HG02870 (cell line): ENCODE results near the gene PTPN3.
"Not testable (repeated sequence)": the region's sequence is repeated elsewhere in the genome, so short reads cannot be mapped to it uniquely, and the experiment has no call there.

Source experiments
- ATAC-seq: cut with Tn5 transposase; IDR thresholded peaks from one replicate; pipeline ENCODE4 v1.9.1; 2021; ENCODE audit warnings: mild to moderate bottlenecking, moderate library complexity; ENCODE audit not compliant: unreplicated experiment

Gene PTPN3

DNA sequence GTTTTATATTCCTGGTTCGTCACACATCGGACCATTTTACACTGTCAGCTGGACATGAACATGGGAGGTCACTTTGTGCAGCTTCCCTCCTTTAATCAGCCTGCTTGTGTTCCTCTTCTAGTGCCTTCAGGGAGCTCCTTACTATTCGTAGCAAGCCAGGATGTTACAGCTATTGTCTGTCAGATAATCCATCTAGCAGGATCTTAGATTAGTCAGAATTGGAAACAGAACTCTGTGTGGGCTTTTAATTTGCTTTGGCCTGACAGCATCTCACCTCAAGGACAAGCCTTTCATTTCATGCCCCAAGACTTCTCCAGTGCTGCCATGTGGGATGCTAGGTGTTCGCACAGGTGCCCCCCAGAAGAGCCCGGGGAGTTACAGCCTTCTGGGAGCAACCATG, 147.1 kb downstream of the PTPN3 start:
- no peak for ATAC-seq

DNA sequence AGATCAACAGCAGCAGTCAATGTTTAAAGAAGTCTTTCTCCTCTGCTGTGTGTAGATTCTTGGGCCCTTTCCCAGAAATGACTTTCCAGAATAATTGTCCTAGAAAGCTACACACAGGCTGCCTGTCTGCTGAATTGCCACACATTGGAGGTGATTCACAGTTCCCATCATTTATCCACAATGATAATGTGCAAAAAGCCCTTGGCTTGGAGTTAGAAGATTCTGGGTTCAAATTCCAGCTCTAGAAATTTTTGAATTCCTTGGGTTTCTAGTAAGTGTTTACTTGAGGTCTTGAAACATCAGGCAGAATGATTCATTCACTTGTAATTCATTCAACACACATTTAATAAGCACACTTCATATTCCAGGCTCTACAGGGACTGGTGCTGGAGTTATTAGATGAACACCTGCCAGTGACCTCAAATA, 148.7 kb downstream of the PTPN3 start:
- no peak for ATAC-seq

DNA sequence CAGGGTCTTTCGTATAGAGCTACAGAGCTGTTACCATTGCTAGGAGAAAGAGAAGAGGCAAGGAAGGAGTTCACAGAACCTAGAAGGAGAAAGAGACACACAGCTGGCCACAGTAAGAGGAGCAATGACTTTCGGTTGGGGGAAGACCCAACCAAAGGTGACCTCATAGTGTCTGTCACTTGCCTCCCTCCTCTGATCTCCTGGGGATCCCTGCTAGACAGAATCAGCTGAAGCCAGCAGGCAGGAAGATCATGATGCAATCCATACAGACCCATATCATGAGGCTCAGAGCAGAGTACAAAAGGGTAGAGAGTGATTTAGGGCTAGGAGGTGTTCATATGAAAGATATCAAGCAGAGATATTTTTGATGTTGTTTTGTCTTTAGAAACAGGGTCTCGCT, 151.2 kb downstream of the PTPN3 start:
- no peak for ATAC-seq

DNA sequence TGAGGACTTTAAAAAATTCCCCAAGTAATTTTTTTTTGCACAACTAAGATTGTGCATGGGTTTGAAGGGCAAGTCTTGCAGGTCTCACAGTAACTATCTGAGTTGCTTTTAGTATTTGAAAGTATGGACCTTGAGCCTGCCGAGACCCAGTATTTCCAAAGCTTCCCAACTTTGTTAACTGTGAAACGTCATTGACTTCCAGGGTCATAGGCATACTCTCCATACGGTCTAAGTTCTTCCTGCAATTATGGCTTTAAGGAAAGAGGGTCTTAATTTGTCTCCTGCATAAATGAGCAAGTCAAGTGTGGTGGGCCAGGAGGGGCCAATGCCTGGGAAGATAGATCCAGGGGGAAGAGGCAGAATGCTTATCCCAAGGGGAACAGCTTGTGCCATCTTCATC, 153.2 kb downstream of the PTPN3 start:
- no peak for ATAC-seq

DNA sequence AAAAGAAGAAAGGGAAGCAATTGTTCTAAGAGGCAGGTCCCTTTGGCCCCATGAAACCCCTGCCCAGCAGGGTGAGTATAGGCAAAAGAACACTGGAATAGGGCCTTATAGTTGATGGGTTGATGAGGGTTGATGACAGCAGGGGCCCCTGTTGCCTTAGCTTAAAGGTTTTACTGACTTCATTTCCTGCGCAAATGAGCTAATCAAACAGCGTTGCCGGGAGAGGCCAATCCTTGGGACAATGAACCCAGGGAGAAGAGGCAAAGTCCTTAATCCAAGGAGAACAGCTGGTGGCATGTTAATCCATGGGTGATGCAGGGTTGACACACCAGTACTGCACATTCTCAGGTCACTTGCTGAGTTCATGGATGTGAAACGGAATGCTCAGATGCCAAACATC, 155.2 kb downstream of the PTPN3 start:
- no peak for ATAC-seq

DNA sequence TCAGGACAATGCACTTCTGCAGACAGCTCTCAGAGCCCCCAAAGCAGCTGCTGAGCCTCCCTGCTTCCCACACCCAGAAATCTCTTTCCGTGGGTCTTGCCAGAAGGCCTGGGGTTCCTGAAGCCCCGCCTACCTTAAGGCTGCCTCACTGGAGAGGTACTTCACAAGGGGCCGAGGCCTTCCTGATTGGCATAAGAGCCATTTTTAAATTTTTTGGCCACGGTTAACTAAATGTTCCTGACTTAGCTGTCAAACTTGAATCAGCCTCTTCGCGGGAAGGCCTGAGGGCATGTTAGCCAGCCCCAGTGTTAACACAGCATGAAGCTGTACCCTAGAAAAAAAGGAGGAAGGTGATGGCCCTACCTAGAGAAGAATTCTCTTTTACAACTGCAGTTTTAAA, 156.5 kb downstream of the PTPN3 start:
- no peak for ATAC-seq

DNA sequence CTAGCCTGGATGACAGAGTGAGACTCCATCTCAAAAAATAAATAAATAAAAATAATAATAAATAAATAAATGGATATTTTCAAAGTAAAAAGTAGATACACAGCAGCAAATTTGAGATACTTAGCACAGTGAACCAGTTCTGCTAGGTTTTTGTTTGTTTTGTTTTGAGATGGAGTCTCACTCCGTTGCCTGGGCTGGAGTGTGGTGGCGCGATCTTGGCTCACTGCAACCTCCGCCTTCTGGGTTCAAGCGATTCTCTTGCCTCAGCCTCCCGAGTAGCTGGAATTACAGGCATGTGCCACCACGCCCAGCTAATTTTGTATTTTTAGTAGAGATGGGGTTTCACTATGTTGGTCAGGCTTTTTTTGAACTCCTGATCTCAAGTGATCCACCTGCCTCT, 157.1 kb downstream of the PTPN3 start:
- ATAC-seq: not testable (repeated sequence)

DNA sequence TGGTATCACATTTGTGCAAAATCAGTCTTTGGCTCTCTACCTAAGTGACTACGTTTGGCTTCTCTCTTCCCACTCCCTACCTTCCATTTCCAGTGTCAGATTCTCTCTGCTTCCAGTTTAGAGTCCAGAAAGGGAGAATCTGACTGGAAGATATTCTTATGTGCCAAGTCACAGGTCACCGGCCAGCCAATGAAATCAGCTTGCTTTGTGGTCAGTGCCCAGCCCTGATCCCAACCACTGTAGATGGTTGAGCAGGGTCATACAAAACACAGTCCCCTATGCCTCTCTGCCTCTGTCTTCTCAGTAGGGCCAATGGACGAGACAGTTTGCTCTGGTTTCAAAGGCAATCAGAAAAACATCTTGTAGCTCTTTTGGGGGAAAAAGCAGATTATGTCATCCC, 161.7 kb downstream of the PTPN3 start:
- ATAC-seq: no peak

DNA sequence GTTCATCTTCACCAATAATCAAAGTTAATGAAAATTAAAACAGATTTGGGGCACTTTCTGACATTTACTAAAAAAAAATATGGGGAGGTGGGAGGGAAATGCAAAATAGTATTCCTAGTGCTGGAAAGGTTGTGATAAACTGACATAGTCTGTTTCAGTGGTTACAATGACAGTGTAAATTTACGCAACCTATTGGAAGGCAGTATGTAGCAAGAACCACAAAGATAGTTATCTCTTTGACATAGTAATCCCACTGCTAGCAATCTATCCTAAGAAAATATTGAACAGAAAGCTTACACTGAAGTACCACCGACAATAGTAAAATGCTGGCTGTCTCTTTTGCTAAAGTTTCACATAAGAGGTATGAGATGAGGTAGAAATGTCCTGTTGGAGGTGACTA, 162.2 kb downstream of the PTPN3 start:
- ATAC-seq: no peak

DNA sequence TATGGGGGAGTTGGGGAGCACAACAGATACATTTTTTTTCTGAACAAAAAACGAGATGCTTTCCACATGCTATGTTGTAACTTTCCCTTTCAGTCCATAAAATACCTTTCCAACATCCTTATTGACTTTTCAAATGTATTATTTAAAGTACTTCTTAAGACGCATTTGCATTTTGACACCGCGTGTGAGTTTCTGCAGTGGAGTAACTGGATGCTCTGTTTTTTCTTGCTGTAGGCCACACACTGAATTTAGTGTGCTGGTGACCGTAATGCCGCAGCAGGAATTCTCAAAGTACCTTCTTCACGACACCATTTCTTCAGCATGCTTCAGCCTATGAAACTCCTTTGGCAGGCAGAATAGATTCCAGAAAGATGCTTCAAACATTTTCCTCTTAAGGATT, 163.0 kb downstream of the PTPN3 start:
- no peak for ATAC-seq

DNA sequence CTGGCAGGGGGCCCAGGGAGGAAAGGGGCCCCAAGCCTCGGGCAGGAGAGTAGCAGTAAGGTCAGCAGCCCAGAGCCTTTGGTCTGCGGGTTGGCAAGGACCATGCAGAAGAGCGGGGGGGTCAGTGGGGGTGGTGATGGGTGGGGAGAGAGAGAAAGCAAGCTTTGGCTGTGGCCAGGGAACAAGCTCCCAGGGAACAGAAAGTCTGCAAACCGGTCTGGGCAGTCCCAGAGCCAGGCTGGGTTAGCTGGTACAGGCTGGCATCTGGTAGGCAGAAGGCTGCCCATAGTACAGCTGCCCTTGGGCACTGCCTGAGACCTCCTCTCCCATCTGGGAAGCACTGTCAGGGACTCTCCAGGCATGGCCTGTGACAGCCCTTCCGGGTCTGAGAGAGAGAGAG, 166.8 kb downstream of the PTPN3 start:
- ATAC-seq: no peak

DNA sequence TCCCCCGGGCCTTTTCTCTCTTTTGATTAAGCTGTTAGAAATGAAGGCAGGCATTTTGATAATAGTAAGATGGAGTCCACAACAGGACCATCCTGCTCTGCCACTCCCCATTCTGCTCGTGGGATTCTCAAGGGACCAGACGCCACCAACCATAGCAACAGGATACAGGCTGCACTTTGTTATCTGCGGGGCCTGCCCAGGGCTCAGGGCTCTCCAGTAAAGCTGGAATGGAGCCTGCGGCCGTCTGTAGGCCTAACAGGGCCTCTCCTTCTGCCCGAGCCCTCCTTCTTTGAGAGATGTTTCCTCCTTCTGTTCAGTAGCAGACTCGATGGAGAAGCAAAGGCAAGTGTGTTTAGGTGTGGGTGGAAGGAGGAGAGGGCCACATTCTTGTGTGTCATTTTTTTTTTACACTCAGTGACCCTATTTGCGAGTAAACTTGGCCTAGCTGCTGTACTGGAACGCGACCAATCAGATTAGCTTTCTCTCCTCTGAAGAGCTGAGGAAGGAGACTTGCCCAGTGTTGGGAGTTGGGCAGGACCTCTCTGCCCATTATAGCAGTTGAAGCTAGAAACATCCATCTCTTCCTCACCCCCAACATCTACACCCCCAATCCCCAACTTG, 168.4 kb downstream of the PTPN3 start:
- no peak for ATAC-seq

DNA sequence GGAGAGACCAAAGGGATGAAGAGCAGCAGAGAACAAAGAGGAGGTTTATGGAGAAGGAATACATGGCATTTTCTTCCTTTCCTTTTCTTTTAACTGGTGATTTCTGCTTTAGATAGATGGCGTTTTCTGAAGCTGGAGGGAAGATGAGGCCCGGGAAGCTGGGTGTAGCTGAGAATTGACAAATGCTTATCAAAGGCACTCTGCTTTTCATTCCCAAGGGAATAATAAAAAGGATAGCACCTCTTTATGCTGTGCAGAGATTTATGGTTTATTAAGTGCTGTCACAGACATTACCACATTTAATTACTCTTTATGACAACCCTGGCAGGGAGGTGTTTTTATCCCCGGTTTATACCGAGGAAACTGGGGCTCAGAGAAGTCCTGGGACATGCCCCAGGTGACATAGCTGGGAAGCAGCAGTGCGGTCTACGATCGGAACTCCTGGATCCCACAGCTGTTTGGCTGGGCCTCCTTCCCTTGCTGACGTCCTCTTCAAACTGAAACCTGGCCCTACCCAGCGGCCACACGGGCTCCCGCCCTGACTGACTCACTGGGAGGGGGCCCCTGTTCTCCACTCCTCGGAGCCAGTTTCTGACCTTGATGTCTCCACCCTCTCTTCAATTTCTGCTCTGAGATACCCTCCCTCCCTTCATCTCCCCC, 169.0 kb downstream of the PTPN3 start:
- ATAC-seq: no peak
